Peyer's patch (tissue), 4 donors: ENCODE measurements around the gene PARD3B.

ENCODE experiments used
- CTCF ChIP-seq, 6 experiments: fragments of 450-650 bp in 4 of 6; fragments of 200-600 bp in 2 of 6; sonication (generic) in 1 of 6; IDR thresholded peaks; one replicate each; pipeline ENCODE4 v1.5.1; 2017 to 2019; ENCODE audit warnings: antibody characterized with exemption in 6 of 6, mild to moderate bottlenecking in 3 of 6, moderate library complexity in 1 of 6
- POLR2A ChIP-seq, 2 donors: fragments of 450-650 bp; IDR thresholded peaks; one replicate each; pipeline ENCODE4 v1.5.1; 2017; ENCODE audit warnings: antibody characterized with exemption in 2 of 2, mild to moderate bottlenecking in 2 of 2, moderate library complexity in 2 of 2

GRCh38 chr2:204753841-204754240 lies 208.6 kb downstream of the PARD3B start:
- TF ChIP-seq POLR2A (IDR thresholded peaks at IDR 0.05), result no peak
- no peak for TF ChIP-seq CTCF (IDR thresholded peaks at IDR 0.05)
